Measurements from ENCODE around the gene PRSS21. TPM values are rescaled to one million over a fixed set of nuclear protein-coding genes. Genes with fewer than 3 reads are reported as not detected.

Gene PRSS21
- total RNA-seq, 1 donor from 2014 or later = 17.1 TPM

DNA sequence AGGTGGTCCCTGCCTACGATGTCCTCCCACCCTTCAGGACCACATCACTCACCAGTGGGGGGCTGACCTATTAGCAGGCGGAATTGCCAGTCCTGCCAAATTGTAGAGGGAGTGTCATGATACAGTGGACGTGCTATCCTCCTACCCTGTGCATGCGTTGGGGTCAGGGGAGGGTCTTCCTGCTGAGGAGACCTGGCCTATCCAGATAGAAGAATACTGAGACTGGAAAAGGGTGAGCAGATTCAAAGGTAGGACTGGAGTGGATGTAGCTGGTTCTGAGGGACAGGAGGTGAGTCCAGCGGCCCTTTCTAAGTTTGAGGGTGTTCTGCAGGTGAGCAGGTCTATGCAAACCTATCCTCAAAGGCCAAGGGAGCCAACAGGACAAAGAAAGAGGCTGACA is 10.8 kb upstream of the PRSS21 start:
- H3K4me1 ChIP-seq = no peaks in the 10 kb centered on the region
- TF ChIP-seq, protein P1, sequence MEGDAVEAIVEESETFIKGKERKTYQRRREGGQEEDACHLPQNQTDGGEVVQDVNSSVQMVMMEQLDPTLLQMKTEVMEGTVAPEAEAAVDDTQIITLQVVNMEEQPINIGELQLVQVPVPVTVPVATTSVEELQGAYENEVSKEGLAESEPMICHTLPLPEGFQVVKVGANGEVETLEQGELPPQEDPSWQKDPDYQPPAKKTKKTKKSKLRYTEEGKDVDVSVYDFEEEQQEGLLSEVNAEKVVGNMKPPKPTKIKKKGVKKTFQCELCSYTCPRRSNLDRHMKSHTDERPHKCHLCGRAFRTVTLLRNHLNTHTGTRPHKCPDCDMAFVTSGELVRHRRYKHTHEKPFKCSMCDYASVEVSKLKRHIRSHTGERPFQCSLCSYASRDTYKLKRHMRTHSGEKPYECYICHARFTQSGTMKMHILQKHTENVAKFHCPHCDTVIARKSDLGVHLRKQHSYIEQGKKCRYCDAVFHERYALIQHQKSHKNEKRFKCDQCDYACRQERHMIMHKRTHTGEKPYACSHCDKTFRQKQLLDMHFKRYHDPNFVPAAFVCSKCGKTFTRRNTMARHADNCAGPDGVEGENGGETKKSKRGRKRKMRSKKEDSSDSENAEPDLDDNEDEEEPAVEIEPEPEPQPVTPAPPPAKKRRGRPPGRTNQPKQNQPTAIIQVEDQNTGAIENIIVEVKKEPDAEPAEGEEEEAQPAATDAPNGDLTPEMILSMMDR (IDR thresholded peaks at IDR 0.05) = no peak
- DNase-seq (peak; percentile 40), ATAC-seq (no peak)
- H3K9me3 ChIP-seq = no peaks in the 10 kb centered on the region
- H3K27ac ChIP-seq = no peak overlapping the region
- intact Hi-C loops (cut with DNase I) = no loop called here
- peaks cover 5% of the 10 kb centered on the region for H3K27me3 ChIP-seq
- H3K36me3 ChIP-seq = no peaks in the 10 kb centered on the region
- H3K4me3 ChIP-seq = no peak overlapping the region

DNA sequence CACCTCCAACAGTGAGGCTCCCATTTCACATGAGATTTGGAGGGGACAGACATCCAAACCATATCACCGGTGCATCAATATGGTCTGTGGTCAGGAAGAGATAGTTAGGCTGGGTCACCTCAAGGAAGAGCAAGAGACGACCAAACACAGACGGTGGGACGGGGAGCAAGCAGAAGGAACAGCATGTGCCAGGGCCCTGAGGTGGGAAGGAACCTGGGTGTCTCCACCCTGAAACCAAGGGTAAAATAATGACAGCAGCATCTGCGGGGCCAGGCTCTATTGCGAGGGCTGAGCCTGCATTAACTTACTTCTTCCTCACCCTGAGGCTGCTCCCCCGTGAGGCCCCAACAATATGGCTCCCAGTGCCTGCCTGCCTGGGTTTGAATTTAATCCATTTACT is 8.9 kb upstream of the PRSS21 start:
- Histone ChIP-seq H3K4me3 (no peak overlapping the region), H3K27me3 (peaks cover 6% of the 10 kb centered on the region), H3K4me1 (no peaks in the 10 kb centered on the region), H3K9me3 (no peaks in the 10 kb centered on the region), H3K27ac (no peak overlapping the region), H3K36me3 (no peaks in the 10 kb centered on the region)
- intact Hi-C loops (cut with DNase I) = no loop called here
- ATAC-seq (no peak), DNase-seq (peak; percentile 16)
- TF ChIP-seq, protein P1 (IDR thresholded peaks at IDR 0.05) = no peak

DNA sequence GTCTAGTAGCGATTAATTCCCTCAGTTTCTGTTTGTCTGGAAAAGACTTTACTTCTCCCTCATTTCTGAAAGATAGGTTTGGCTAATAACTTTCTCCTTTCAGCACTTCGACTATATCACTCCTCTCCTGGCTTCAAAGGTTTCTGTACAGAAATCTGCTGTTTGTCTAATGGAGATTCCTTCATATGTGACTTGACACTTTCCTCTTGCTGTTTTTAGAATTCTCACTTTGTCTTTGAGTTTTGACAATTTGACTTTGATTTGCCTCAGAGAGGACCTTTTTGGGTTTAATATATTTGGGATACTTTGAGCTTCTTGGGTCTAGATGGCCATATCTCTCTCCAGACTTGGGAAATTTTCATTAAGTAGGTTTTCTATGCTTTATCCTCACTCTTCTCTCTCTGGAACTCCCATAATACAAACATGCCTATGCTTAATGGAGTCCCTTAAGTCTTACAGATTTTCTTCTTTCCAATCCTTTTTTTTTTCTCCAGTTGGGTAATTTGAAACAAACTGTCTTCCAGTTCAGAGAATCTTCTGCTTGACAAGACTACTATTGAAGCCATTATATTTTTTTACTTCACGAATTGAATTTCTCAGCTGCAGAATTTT is 7.8 kb upstream of the PRSS21 start:
- H3K4me3 ChIP-seq = no peak overlapping the region
- no peaks in the 10 kb centered on the region for H3K36me3 ChIP-seq
- DNase-seq (no peak), ATAC-seq (no peak)
- no peak overlapping the region for H3K27ac ChIP-seq
- TF ChIP-seq, protein P1 (IDR thresholded peaks at IDR 0.05) = no peak
- H3K9me3 ChIP-seq = no peaks in the 10 kb centered on the region
- peaks cover 13% of the 10 kb centered on the region for H3K27me3 ChIP-seq
- intact Hi-C loops (cut with DNase I) = no loop called here
- H3K4me1 ChIP-seq = no peaks in the 10 kb centered on the region

DNA sequence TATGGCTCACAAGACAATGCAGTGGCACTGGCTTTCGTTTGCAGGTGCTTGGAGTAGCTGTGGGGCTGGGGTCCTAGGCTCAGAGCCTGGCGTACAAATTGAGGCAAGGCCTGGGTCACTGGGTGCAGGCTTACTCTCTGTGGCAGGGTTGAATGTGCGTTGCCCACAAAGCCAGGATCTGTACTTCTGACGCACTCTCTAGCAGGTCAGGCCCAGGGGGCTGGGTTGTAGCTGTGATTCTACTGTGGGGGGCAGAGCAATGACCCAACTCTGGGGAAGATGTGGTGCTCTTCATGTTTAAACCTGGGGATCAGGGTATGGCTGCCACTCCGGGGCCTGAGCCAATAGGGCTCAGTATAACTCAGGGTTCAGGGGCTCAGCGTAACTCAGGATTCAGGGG is 6.4 kb upstream of the PRSS21 start:
- TF ChIP-seq, protein P1 (IDR thresholded peaks at IDR 0.05) = no peak
- intact Hi-C loops (cut with DNase I) = no loop called here
- DNase-seq = peak; percentile 23
- Histone ChIP-seq H3K4me3 (no peak overlapping the region), H3K27ac (no peak overlapping the region), H3K27me3 (peaks cover 19% of the 10 kb centered on the region), H3K4me1 (no peaks in the 10 kb centered on the region), H3K36me3 (no peaks in the 10 kb centered on the region), H3K9me3 (no peaks in the 10 kb centered on the region)
- no peak for ATAC-seq

DNA sequence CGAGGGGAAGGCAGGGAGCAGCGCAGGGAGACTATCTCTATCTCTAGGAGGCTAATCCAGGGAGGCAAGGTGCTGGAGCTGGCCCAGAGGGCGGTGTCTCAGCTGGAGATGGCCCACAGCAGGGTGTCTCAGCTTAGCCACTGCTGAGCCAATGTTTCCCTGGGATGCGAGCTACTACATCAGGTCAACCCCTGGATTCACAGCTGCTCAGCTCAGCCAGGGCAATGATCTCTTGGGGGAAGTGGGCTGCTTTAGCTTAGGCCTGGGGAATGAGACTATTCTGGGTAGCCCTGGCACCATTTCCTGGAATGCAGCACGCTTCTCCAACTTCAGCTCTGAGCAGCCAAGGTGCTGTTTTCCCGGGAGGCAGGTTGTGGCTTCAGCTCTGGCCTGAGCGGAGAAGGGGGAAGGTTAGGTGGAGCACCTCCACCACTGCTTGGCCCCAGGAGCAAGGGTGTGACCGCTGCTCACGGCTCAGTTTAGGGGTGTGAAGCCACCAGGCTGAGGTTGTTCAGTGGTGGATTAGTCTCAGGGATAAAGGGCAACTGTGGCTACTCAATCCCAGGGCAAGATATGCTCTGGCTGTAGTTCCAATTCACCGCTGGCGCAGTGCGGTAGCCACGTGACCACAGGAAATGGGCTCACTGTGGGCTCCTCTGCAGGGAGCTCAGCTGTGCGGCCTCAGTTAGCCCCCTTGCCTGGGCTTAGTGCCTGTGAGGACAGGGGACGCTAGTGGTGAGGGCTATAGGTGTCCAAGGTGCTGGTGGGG is 5.2 kb upstream of the PRSS21 start:
- Histone ChIP-seq H3K36me3 (no peaks in the 10 kb centered on the region), H3K9me3 (no peaks in the 10 kb centered on the region), H3K4me1 (no peaks in the 10 kb centered on the region), H3K4me3 (no peak overlapping the region), H3K27me3 (peaks cover 19% of the 10 kb centered on the region), H3K27ac (no peak overlapping the region)
- DNase-seq (peak; percentile 38), ATAC-seq (no peak)
- TF ChIP-seq, protein P1 (IDR thresholded peaks at IDR 0.05) = no peak
- intact Hi-C loops (cut with DNase I) = no loop called here

All from upper lobe of right lung (tissue), 1 donor.